Cardiac fibroblast (primary cell): ENCODE results near the gene WIPF1.

Experiments used
- DNase-seq, 2 donors: peaks; one replicate each; pipeline versions ENCODE4 v3.0.0 to v3.0.0-alpha.2; 2010; ENCODE audit warnings: low read depth in 2 of 2
- H3K4me3 ChIP-seq, 2 donors: replicated peaks in 1 of 2; 1 replicate in 1 of 2; 2 replicates in 1 of 2; pipeline ENCODE4 v1.5.1; 2011; ENCODE audit warnings: low read depth in 2 of 2, low read length in 2 of 2, mild to moderate bottlenecking in 2 of 2, moderate library complexity in 1 of 2
- CTCF ChIP-seq: IDR thresholded peaks from one replicate; pipeline ENCODE4 v1.5.1; 2011; ENCODE audit warnings: low read depth, mild to moderate bottlenecking, low read length, inconsistent platforms

The WIPF1 gene

DNA sequence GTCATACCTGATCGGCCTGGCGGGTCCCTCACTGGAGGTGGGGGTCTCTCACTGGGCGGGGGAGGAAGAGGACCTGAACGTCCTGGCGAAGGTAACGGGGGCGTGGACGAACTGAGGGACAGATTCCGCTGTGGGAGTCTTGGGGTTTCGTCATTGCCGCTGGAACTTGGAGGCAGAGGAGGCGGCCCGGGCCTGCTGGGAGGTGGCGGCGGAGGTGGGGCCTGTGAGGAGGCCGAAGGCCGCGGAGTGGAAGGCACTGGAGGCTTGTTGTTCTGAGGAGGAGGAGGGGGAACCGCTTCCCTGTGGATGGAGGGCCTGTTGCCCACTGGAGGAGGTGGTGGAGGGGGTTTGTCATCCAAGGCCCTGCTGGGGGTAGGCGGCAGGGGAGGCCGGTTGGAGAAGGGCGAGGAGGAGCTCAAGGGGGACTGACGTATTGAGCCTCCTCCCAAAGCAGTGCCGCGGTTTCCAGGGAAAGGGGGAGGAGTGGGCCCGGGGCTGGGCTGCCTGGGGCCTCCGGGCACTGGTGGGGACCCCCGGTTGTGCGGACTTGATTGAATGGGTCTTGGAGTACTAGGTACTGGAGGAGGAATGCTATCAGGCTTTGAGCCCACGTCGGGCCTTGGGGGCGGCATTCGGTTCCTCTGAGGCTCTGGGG lies 25.8 kb downstream of the WIPF1 start:
- no peak for TF ChIP-seq CTCF
- no peak overlapping the region for H3K4me3 ChIP-seq
- DNase-seq, result no peak

- TF ChIP-seq CTCF, result no peak
- no peak overlapping the region for H3K4me3 ChIP-seq
- no peak for DNase-seq
These were observed 27.2 kb downstream of the WIPF1 start for GRCh38 chr2:174570318-174570958.

GRCh38 chr2:174569678-174570077 lies 27.9 kb downstream of the WIPF1 start:
- no peak for TF ChIP-seq CTCF
- no peak overlapping the region for H3K4me3 ChIP-seq
- DNase-seq, result no peak

DNA sequence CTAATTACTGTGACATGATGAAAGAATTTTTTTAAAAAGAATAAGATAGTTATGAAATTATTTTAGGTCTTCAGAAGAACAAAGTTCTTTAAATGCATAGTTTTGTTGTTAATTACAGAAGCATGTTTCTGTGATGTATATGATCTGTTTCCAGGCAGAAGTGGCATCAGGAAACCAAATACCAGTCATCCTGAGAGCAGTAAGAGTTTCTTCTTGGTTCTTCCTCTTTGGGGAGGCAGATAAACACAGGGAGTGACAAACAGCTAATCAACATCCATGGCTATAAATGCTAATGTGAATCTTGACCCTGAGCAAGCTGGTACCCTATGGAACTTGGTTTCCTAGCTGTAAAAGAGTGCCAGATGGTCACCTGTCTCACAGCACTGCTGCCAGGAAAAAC lies 29.2 kb downstream of the WIPF1 start:
- no peak overlapping the region for H3K4me3 ChIP-seq
- TF ChIP-seq CTCF, result no peak

DNA sequence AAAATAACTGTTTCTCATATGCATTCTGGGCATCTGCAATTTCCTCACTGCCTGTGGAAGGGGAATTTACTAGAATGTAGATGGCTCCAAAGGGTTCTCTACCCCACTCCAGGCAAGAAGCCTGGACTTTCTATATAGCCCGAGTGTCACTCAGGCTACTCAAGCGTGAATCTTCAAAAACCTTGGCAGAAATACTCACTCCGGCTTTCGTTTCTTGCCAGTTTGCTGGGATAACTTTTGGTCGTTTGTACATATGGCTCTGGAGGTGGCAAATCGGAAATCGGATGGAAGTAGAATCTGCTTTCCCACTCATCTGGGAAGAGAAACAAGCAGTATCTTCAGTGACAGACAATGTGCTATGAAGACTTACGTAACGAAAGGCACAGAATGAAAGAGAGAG lies 30.7 kb downstream of the WIPF1 start:
- H3K4me3 ChIP-seq, result no peak overlapping the region
- no peak for TF ChIP-seq CTCF
- DNase-seq, result no peak

More for the DNA sequence above, 29.2 kb downstream of the WIPF1 start:
- DNase-seq, result no peak

- no peak for DNase-seq
- TF ChIP-seq CTCF, result no peak
- no peak overlapping the region for H3K4me3 ChIP-seq
These were observed 33.9 kb downstream of the WIPF1 start for GRCh38 chr2:174563530-174564282.
